HG02938 (cell line): Measurements from ENCODE around the gene CPLX3.
A peak's percentile ranks its signal among the peaks of the same experiment; 100 is the strongest.
"Not testable (repeated sequence)": the region's sequence is repeated elsewhere in the genome, so short reads cannot be mapped to it uniquely, and the experiment has no call there.

Source experiments
- ATAC-seq: cut with Tn5 transposase; IDR thresholded peaks from one replicate; pipeline ENCODE4 v1.9.1; 2021; ENCODE audit warnings: mild to moderate bottlenecking, moderate library complexity; ENCODE audit not compliant: unreplicated experiment

The CPLX3 gene, protein sequence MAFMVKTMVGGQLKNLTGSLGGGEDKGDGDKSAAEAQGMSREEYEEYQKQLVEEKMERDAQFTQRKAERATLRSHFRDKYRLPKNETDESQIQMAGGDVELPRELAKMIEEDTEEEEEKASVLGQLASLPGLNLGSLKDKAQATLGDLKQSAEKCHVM

DNA sequence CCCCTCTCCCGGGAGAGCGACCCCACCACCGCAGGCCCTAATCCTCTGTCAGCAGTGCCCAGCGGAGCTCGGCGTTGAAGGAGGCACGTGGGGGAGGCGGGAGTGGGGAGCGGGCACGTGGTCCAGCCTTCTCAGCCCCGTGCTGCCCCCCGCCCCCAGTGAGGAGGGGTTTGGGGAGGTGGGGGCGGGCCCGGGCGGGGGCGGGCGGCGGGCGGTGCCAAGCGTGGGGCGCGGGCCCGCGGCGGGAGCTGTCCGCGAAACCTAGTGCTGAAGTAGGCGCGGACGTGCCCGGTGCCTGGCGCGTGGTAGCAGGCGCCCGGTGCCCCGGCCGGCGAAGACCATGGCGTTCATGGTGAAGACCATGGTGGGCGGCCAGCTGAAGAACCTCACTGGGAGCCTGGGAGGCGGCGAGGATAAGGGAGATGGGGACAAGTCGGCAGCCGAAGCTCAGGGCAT, at the start of gene CPLX3:
Gene CPLX3 (plus strand): TSS at position 264 of the 456 bp plus-strand sequence. CDS start 77 bp downstream, at position 341.
- no peak for ATAC-seq

DNA sequence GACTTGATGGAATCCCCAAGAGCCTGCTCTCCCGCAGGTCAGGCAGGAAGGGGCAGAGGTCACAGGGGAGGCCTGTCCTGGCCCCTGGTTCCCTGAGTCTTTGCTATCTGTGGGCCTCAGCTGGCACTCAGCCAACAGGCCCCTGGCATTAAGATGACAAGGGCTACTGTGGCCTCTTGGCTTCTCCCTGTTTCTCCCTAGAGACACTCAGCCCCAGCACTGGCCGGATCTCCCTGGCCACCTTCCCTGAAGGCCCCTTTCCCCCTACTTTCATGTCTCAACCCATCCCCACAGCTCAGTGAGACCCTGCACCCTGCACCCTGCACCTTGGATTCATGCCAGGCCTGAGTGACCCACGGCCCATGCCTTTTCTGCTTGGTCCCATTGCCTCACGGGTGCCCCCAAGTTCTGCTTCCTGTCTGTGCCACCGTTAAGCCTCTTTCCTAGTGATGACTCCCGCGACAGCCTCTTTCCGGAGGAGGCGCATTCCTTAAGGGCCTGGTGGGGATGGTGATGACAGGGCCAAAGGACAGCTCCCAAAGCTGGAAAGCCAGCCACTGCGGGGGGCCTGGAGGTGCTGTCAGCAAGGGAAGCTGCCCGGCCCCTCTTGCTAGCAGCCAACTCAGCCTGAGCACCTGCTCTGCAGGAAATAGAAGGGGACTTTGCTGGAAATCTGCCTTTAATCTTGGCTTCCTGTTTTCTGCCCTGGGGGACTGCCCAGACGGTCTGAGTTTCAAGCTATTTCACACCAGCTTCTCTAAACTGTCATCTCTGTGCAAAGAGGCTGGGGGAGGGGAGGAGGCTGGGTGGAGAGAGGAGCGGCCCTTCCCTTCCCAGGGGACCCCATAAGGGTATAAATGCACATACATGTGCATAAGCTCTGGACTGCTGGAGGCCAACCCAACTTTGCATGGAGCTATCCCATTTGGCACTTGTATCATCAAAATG, 49.3 kb upstream of the CPLX3 start:
- ATAC-seq = no peak

DNA sequence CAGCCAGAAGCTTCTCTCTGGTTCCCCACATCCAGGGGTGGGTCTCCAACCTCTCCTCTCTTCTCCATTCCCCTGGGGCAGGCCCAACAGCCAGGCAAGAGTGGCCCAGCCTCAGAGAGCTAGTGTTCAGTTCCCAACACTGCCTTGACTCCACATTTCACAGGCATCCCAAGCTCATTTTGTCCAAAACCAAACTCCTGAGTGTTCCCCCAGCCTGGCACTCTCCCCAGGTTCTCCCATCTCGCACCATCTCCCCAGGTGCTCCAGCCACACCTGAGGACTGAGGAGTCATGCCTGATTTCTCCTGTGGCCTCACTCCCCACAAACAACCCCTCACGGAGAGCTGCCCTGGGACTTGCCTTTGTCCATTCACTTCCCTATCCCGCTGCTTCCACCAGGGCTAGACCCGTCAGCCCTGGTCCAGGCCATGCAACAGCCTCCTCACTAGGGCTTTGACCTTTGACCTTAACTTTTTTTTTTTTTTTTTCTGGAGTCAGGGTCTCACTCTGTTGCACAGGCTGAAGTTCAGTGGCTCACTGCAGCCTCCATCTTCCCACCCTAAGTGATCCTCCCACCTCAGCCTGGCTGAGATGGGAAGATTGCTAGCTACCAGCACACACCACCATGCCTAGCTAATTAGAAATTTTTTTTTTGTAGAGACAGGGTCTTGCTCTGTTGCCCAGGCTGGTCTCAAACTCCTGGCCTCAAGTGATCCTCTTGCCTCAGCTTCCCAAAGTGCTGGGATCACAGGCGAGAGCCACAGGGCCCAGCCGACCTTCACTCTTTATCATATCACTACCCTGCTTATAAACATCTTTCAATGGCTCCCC, 48.4 kb upstream of the CPLX3 start:
- ATAC-seq = no peak

DNA sequence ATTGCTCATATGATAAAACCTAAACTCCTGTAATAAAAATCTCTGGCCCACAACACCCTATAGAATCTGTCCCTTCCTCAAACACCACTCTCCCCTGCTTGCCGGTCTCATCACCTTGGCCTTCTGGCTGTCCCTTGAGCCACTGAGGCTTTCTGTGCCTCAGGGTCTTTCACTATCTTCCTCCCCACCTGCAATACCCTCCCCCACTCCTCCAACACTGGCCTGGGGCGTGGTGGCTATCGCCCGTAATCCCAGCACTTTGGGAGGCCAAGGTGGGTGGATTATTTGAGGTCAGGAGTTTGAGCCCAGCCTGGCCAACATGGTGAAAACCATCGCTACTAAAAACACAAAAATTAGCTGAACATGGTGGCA, 47.8 kb upstream of the CPLX3 start:
- ATAC-seq = no peak

DNA sequence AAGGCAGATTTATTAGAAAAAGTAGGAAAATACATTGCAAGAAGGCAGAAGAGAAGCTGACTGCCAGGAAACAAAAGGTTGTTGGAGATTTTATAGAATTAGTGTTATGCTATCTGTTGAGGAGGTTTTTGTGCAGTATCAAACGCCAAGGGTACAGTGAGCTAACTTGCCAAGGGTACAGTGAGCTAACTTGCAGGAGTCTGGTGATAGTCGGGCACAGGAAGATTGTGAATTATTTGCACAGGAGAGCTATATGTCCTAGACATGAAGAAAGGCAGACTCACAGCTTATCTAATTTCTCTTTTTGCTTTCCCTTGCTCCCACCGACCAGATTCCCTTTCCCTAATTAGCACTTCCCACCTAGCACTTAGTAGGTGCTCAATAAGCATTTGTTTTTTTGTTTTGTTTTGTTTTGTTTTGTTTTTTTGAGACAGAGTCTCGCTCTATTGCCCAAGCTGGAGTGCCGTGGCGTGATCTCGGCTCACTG, 47.2 kb upstream of the CPLX3 start:
- no peak for ATAC-seq

DNA sequence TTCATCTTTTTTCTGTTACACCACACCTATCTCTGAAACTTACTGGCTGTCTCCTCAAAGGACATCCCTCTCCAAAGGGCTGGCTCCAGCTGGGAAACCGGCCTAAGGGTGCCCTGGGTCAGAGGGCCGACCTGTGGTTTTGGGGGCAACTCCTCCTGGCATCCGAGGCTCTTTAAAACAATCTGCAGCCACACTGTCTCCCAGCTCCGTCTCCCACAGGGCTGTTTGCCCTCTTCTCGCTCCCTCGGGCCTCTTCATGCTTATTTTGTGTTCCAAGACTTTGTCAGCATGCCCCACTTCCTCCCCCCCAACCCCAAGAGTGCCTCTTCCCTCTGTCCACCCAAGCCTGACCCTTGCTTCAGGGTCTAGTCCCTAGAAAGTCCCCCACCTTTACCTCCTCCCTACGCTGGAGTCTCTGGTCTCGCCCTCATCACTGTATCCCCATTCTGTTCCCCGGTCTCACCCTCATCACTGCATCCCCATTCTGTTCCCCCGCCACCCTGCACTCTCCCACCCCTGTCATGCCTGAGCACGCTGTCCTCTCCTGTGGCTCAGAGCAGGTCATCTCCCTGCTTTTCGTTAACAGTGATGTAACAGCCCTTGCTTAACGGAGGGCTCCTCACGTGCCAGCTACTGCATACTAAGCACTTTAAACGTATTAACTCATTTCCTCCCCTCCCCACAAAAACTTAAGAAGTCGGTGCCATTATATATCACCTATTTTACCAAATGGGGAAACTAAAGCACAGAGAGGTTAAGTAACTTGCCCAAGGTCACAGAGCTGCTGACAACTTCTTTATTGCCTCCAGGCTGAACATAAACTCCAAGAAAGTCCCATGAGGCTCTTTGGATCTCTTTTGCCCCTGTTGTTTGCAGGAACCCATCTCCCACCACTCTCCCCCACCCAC, 45.6 kb upstream of the CPLX3 start:
- no peak for ATAC-seq

DNA sequence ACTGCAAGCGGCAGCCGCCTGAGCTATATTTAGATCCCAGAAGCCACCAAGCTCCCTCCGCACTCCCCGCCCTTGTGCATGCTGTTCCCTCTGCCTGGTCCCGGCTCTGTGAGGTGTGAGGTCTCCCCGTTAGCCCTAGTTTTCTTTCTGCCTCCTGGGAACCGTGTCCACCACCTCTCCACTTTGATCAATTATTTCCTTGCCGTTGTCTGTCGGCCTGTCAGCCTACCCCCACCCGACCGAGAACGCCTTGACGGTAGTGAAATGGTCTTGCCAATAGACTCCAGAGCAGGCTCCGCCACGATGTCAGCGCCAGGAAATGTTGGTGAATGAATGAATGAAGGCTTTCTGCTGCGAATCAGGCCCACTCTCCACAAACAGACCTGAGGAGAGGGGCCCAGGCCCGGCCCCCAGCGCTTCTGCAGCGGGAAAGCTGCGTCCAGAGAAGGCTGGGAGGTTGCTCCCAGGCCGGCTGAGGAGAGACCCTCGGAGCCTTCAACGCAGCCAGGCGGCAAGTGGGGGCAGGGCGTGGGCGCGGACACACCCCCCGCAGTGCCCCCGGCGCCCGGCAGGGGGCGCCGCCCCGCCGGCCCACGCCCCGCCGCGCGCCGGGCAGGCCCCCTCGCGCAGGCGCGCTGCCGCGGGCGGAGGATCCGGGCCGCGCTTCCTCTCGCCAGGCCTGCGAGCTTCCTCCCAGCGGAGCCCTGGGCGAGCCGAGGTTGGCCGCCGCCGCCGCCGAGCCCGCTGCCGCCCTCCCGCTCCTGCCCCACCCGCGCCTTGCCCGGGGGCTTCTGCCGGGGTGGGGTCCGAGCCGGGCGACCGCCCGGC, 44.8 kb upstream of the CPLX3 start, which contains the start of gene CSK:
Gene CSK (plus strand): TSS at position 650 of the 828 bp plus-strand sequence. CDS start 16,218 bp downstream, outside the sequence.
- ATAC-seq = no peak

DNA sequence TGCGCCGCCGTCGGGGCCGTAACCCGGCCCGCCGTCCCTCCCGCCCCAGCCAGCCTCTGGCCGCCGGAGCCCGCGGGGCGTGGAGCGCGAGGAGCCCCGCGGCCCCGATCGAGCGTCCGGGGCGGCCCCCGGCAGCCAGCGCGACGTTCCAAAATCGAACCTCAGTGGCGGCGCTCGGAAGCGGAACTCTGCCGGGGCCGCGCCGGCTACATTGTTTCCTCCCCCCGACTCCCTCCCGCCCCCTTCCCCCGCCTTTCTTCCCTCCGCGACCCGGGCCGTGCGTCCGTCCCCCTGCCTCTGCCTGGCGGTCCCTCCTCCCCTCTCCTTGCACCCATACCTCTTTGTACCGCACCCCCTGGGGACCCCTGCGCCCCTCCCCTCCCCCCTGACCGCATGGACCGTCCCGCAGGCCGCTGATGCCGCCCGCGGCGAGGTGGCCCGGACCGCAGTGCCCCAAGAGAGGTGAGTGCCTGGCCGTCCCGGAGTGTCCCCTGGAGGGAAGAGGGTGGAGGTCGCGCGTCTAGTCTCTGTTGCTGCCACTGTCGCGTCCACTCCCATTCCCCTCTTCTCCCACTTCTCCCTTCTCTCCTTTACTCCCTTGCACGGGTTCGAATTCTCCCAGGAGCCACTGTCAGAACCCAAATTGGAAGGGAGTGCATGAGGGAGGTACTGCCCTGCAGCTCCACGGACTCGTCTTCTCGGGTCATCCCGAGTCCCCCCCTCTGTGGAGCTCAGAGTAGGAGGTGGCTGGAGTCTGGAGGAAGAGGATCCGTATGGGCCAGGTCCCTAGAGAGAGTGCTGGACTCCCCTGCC, 44.0 kb upstream of the CPLX3 start:
- ATAC-seq = no peak

DNA sequence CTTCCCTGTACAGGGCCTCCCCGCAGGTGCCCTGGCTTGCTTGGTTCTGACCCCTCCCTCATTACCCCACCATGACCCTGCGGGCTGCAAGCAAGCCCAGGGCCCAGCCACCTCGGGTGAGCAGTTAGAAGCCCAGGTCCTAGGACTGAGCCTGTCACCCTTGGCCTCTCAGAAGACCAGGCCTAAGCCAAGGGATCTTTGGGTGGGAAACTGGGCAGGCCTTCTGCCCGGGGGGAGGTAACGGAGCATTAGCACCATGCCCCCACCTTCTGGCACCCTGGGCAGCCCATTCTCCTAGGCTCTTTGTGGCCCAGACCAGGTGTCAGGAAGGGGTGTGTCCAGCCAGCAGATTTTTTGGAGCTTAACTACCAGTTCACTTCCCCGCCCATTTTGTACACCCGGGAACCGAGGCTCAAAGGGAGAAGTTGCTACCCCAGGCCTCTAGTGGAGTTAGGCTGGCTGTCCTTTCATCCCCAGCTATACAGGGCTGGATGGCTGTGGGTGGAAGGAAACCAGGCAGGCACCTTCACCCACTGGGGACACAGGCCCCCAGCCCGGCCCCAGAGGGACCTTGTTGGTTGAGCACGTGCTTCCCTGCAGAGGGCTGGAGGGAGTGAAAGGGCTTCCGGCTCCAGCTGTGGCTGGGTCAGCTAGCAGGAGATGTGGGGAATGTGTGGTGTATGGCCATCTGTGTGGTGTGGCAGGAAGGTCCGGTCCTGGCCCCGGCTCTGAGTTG, 43.2 kb upstream of the CPLX3 start:
- ATAC-seq = no peak

DNA sequence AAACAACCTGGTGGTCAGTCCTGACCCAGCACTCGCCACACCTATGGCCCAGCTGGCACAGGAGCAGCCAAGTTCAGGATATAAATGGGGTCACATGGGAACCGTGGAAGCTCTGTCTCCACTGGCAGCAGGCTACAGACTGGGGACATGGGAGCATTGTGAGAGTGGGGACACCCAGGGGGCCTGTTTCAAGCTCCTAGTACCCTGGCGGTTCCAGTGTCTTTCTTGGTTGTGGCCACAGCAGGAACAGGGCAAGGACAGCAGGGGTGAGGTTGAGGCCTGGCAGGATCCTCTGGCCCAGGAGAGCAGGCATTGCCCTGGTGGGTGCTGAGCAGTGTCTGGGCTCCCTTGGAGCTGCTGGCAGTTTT, 42.6 kb upstream of the CPLX3 start:
- ATAC-seq = no peak

DNA sequence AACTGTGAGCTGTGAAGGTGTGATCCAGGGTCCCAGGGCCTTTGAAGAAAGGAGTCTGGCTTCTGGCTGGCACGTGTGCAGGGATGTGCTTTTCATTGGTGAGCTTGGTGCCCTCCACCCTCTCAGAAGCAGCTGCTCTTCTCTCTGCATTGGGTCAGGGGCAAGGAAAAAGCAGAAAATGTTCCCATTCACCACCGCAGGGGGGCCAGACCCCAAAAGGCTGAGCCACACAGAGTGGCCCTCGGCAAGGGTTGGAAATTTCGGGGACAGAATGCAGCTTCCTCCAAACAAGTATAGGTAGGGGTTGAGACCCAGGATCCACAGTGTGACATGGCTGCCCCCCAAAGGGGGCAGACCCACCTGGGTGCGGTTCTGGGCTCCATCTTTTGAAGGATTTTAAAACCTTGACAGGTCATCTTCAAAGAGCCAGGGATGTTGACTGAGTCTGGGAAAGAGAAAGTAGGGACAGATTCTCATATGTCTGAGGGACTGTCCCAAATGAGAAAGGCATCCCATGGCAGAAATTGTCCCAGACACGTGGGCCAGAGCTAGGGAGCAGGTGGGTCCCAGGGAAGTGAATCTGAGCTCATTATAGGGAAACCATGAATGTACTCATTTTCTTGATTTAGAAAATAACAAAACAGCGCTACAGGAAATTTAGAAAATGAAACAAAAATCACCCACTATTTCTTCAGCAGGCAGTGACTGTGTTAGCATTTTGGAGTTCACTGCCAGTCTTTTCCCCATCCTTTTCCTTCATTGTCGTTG, 41.8 kb upstream of the CPLX3 start:
- no peak for ATAC-seq

DNA sequence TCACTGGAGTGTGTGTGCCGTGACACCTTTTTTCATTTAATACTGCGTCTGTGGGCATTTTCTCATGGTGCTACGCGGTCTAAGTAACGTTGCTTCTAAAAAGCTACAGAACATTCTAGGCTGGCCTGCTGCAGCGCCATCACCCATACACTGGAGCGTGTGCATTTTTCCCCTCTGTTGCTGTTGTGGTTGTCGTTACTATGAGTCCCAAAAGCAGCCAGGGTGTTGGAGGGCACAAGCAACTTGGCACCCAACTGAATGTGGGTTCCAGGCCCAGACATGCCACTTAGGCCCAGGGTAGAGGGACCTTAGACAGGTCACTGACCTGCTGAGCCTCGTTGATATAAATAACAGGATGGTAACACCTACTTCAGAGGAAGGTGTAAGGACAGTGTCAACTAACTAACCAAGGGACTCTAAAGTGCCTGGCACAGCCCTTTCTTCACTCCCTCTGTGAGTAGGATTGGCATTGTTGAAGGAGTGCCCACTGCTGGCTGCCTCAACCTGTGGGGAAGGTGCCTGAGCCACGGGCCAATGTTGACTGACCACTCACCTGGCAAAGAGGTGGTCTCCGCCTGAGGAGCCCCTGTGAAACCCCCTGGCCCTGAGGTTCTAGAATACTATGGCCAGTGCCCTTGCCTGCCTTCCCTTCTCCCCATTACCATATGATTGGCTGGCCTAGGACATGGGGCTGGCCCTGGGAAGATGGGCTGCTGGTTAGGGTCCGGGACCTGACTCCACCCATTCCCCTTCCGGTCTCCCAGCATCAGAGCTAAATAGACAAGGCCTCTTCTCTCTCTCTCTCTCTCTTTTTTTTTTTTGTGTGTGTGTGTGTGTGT, 41.0 kb upstream of the CPLX3 start:
- ATAC-seq = no peak

DNA sequence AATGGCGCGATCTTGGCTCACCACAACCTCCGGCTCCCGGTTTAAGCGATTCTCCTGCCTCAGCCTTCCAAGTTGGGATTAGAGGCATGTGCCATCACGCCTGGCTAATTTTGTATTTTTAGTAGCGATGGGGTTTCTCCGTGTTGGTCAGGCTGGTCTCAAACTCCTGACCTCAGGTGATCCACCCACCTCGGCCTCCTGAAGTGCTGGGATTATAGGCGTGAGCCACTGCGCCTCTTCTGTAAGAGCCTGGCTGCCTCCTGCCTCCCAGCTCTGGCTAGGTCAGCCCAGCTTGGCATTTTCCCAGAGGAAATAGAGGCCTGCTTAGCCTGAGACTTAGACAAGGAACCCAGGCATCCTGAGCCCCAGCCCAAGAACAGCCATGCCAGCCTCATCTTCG, 40.3 kb upstream of the CPLX3 start:
- ATAC-seq = not testable (repeated sequence)

DNA sequence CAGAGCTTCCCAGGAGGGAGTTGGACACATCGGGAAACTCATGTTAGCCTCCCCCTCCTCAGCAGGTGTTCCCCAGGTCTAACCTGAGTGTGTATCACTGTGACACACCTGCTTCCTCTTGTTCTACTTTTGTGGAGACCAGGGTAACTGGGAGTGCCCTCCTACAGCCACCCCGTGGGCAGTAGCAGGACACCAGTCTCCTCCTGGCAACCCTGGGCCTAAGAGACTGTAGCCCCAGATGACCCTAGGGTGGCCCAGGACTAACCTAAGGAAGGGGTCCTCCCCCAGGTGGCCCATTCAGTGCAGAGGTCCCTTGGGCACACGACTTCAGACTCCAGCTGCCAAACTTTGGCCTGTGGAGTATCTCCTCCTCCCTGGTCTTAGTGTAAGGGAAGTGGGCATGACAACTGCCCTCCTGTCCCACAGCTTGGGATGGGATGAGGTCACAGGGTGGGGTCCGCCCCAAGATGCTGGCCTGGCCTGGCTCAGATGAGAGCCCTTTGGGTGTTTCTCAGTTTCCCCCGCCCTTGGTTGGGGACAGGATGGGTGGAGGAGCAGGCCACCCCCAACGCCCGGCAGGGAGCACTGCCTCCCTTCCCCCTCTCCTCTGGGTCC, 39.8 kb upstream of the CPLX3 start:
- no peak for ATAC-seq

DNA sequence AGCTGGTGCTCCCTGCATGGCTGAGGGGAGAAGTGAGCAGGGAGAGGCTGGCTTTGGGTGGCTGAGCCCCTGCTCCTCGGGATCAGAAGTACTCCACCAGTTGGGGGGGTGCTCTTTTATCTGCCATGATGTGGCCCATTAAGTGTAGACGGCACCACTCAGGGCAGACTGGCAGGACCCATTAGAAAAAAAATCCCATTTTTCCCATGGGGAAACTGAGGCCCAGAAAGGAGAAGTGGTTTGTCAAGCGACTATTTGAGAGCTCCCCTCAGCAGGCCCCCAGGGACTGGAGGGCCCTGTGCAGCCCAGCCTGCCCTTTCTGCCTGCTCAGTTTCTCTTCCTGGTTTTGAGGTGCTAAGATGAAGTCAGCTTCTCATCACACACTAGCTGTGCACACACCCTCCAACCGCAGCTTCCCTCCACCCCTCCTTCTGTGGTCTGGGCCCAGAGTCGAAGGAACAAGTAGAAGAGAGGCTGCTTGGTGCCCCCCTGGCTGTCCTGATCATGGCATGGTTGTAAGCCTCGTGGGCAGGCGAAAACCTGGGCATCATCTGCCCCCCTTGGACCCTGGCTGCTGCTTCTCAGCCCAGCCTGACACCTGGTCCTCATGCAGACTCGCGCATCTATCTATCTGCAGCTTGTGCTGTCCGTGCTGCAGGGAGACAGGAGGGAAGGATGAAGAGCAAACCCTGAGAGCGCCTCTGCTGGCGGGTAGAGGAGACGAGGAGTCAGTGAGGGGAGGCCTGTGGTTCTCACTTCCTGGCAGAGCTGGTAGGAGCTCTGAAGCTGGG, 39.0 kb upstream of the CPLX3 start:
- peak; percentile 51 for ATAC-seq
